ENCODE results near the gene IQGAP2.
A peak's percentile ranks its signal among the peaks of the same experiment; 100 is the strongest.

The IQGAP2 gene

DNA sequence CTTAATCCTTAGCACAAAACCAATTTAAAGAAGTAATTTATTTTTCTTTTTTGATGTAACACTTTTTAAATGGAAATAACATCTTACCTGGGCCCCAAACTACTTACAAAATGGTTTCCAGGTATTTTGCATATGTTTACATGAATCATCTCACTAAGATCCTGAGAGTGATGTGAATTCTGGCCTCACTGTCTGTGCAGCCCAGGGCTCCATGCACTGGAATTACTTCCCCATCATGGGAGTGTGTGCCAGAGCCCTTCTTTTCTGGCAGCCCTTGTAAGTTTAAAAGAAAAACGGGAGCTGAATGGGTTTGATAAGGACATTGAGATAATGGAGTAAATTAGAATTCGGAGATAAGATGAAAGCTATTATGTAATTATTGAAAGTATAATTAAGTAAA, 300.6 kb downstream of the IQGAP2 start:
- H3K4me3 ChIP-seq (ENCODE audit: low read depth, low read length), result no peak overlapping the region
- in situ Hi-C loops (cut with HindIII; ENCODE audit: low sequenced_read_pairs), result no loop called here
- TF ChIP-seq, protein P1, sequence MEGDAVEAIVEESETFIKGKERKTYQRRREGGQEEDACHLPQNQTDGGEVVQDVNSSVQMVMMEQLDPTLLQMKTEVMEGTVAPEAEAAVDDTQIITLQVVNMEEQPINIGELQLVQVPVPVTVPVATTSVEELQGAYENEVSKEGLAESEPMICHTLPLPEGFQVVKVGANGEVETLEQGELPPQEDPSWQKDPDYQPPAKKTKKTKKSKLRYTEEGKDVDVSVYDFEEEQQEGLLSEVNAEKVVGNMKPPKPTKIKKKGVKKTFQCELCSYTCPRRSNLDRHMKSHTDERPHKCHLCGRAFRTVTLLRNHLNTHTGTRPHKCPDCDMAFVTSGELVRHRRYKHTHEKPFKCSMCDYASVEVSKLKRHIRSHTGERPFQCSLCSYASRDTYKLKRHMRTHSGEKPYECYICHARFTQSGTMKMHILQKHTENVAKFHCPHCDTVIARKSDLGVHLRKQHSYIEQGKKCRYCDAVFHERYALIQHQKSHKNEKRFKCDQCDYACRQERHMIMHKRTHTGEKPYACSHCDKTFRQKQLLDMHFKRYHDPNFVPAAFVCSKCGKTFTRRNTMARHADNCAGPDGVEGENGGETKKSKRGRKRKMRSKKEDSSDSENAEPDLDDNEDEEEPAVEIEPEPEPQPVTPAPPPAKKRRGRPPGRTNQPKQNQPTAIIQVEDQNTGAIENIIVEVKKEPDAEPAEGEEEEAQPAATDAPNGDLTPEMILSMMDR (IDR thresholded peaks at IDR 0.05; ENCODE audit: low read depth, low read length, missing control alignments), result no peak
- DNase-seq (ENCODE audit: low read depth), result no peak

DNA sequence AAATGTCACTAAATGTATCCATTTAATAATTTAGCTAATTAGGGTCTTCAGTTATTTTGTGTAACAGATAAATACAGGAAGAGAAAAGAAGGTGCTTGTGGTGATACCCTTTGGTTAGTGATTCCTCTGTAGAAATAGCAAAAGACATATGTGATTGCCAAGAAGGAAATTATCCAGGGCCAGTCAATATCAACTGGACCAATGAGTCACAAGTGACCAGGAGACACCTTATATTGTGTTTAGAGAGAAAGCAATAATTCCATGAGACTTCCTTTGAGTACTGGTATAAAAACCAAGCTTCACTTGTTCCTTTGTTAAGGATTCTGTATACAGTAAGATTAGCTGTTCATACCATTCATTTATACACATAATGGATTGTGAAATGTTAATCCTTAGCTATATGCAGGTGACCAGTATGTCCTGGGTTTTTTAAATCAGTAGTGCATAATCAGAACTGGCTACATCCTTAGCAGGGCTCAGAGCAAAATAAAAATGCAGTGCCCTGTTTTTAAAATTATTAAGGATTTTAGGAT, 301.1 kb downstream of the IQGAP2 start:
- TF ChIP-seq, protein P1 (IDR thresholded peaks at IDR 0.05; ENCODE audit: low read depth, low read length, missing control alignments), result no peak
- no peak for DNase-seq (ENCODE audit: low read depth)
- in situ Hi-C loops (cut with HindIII; ENCODE audit: low sequenced_read_pairs), result no loop called here
- no peak overlapping the region for H3K4me3 ChIP-seq (ENCODE audit: low read depth, low read length)

DNA sequence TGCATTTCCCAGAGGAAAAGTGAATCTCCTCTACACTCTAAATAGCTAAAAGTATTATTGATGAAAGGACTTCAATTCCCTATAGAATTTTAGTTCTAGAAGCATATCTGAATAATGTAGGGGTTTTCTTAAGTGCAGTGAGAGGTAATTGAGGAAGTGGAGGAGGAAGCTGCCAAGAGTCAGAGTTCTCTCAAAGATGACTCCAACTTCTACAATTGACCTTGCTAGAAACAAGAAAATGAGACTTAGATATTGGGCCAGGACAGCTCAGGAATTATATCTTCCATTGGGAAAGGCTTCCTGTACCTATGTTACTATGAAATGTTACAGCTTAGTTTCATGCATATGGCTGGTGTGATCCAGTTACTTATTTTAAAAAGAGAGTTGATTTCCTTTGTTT, 302.5 kb downstream of the IQGAP2 start:
- H3K4me3 ChIP-seq (ENCODE audit: low read depth, low read length), result no peak overlapping the region
- no peak for DNase-seq (ENCODE audit: low read depth)
- TF ChIP-seq, protein P1 (IDR thresholded peaks at IDR 0.05; ENCODE audit: low read depth, low read length, missing control alignments), result no peak
- in situ Hi-C loops (cut with HindIII; ENCODE audit: low sequenced_read_pairs), result no loop called here

DNA sequence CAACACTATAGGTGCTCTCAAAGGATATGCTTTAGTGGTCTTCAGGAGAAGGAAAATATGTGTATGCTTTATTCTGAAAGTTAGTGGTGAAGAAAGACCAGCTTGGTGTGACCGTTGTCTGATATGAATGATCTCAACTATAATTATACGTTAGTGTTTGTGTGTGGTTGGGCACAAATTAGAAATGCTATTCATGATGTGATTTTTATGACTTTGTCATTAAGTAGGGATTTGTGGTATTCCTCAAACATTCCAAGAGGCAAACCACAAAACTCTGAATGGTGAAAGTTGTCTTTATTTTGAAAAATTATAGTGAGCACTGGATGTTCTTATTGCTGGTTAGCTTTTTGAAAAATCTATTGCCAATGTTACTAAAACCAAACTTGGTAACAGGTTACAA, 306.7 kb downstream of the IQGAP2 start:
- in situ Hi-C loops (cut with HindIII; ENCODE audit: low sequenced_read_pairs), result no loop called here
- DNase-seq (ENCODE audit: low read depth), result peak; percentile 83
- H3K4me3 ChIP-seq (ENCODE audit: low read depth, low read length), result no peak overlapping the region
- TF ChIP-seq, protein P1 (IDR thresholded peaks at IDR 0.05; ENCODE audit: low read depth, low read length, missing control alignments), result no peak

DNA sequence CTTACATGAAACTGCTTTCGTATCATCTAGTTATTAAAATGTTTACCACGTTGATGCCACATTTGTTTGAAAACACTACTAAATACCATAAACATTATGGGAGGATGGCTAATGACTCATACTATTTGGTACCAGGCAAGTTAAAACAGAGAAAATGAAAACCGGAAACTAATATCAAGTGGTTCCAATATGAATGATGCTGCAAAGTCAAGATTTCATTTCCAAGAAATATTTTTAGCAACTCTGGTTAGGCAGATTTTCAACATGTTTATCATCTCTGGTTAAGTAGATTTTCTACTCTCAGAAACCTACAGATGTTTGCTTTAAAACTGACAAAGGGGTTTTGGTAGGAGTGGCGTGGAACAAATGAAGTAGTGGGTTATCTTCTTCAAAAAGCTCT, 307.9 kb downstream of the IQGAP2 start:
- TF ChIP-seq, protein P1 (IDR thresholded peaks at IDR 0.05; ENCODE audit: low read depth, low read length, missing control alignments), result no peak
- in situ Hi-C loops (cut with HindIII; ENCODE audit: low sequenced_read_pairs), result no loop called here
- DNase-seq (ENCODE audit: low read depth), result no peak
- H3K4me3 ChIP-seq (ENCODE audit: low read depth, low read length), result no peak overlapping the region

DNA sequence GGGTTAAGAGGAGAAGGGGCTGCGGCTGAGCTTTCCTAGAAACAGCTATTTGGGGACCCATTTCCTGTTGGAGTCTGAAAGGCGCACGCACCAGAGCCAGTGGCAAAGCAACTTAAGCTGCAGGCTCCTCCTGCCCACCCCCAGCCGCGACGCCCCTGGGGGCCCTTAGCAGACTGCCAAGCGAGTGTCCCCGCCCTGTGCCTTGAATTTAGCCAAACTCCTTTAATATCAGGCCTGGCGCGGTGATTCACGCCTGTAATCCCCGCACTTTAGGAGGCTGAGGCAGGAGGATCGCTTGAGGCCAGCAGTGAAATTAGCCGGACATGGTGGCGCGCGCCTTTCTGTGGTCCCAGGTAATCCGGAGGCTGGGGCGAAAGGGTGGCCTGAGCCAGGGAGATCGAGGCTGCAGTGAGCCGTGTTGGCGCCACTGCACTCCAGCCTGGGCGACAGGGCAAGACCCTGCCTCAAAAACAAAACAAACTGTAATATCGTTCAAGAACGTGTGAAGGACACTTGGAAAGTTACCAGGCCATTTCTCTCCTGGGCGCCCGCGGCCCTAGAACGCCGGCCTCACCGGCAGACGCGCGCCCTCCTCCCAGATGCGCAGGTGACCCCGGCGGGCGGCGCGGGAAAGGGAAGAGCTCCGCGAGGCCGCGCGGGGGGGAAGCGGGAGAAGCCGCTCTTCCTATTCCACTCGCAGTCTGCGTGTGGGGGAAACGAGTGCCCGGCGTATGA, 311.8 kb downstream of the IQGAP2 start:
- DNase-seq (ENCODE audit: low read depth), result no peak
- H3K4me3 ChIP-seq (ENCODE audit: low read depth, low read length), result peak overlapping the region; percentile 97
- TF ChIP-seq, protein P1 (IDR thresholded peaks at IDR 0.05; ENCODE audit: low read depth, low read length, missing control alignments), result no peak
- in situ Hi-C loops (cut with HindIII; ENCODE audit: low sequenced_read_pairs), result no loop called here

All from astrocyte of the cerebellum (primary cell).